IMR-90 (cell line): Measurements from ENCODE around the gene EMX2. TPM values are rescaled to one million over a fixed set of nuclear protein-coding genes. Genes with fewer than 3 reads are reported as not detected.
"Not testable (repeated sequence)": the region's sequence is repeated elsewhere in the genome, so short reads cannot be mapped to it uniquely, and the experiment has no call there.

ENCODE experiments used
- ATAC-seq: fragments of 200-7000 bp; cut with Tn5 transposase; 2 replicates; pipeline ENCODE4 v1.9.1; 2020; ENCODE audit warnings: low read depth, mild to moderate bottlenecking, moderate library complexity
- BruUV-seq: library from RNA; stranded (reverse); fragments of 400-500 nt; replicated peaks from 2 replicates; lab custom pipeline; 2021; lab: Mats Ljungman, UMichigan
- CTCF ChIA-PET: fragments of 300-600 bp; formaldehyde crosslinking; extraction: SDS; loops from one replicate; lab custom pipeline; 2021; ENCODE audit warnings: antibody characterized with exemption; lab: Yijun Ruan, JAX
- POLR2A ChIA-PET: fragments of 300-600 bp; sonication (Branson Sonifier 250); formaldehyde crosslinking; loops from one replicate; lab custom pipeline; 2022; ENCODE audit warnings: antibody characterized with exemption; ENCODE audit not compliant: unreplicated experiment; lab: Charles Lee
- DNase-seq: peaks from one replicate; pipeline ENCODE4 v3.0.0; 2013
- H2AFZ ChIP-seq: replicated peaks from 2 replicates; pipeline ENCODE3; 2013; ENCODE audit warnings: low read length, mild to moderate bottlenecking; ENCODE audit not compliant: poor library complexity
- H2AK5ac ChIP-seq: 2 replicates; pipeline ENCODE4 v1.6.1; 2013; ENCODE audit warnings: low read depth, low read length, inconsistent platforms
- H2AK9ac ChIP-seq: replicated peaks from 2 replicates; pipeline ENCODE3; 2013; ENCODE audit warnings: mild to moderate bottlenecking, low read depth, low read length, moderate library complexity; ENCODE audit not compliant: poor library complexity
- H2BK120ac ChIP-seq: 2 replicates; pipeline ENCODE4 v1.6.1; 2013; ENCODE audit warnings: low read depth, low read length, inconsistent platforms
- H2BK15ac ChIP-seq: 3 replicates; pipeline ENCODE4 v1.6.1; 2013; ENCODE audit warnings: low read depth, low read length, inconsistent platforms
- H2BK20ac ChIP-seq: 2 replicates; pipeline ENCODE4 v1.6.1; 2013; ENCODE audit warnings: low read depth, mild to moderate bottlenecking, inconsistent platforms, low read length, moderate library complexity
- H2BK5ac ChIP-seq: 2 replicates; pipeline ENCODE4 v1.6.1; 2013; ENCODE audit warnings: mild to moderate bottlenecking, low read depth, low read length, inconsistent platforms; ENCODE audit not compliant: poor library complexity, severe bottlenecking
- H3K14ac ChIP-seq: replicated peaks from 2 replicates; pipeline ENCODE4 v1.6.1; 2013; ENCODE audit warnings: low read depth, low read length, inconsistent platforms
- H3K18ac ChIP-seq: 2 replicates; pipeline ENCODE4 v1.6.1; 2013; ENCODE audit warnings: low read depth, low read length, control low read depth
- H3K23ac ChIP-seq: 2 replicates; pipeline ENCODE4 v1.6.1; 2013; ENCODE audit warnings: low read depth, low read length, inconsistent platforms
- H3K27ac ChIP-seq: 2 replicates; pipeline ENCODE4 v1.5.1; 2013; ENCODE audit warnings: mild to moderate bottlenecking, control low read depth, low read length; ENCODE audit not compliant: insufficient read depth
- H3K27me3 ChIP-seq: 2 replicates; pipeline ENCODE4 v1.6.1; 2013; ENCODE audit warnings: low read length; ENCODE audit not compliant: control insufficient read depth, insufficient read depth
- H3K36me3 ChIP-seq: 2 replicates; pipeline ENCODE4 v1.6.1; 2013; ENCODE audit warnings: low read length, mixed read lengths; ENCODE audit not compliant: control insufficient read depth, insufficient read depth
- H3K4ac ChIP-seq: 2 replicates; pipeline ENCODE4 v1.6.1; 2013; ENCODE audit warnings: low read depth, low read length, inconsistent platforms
- H3K4me1 ChIP-seq: 2 replicates; pipeline ENCODE4 v1.6.1; 2013; ENCODE audit warnings: low read length, mixed read lengths; ENCODE audit not compliant: control insufficient read depth, insufficient read depth
- H3K4me2 ChIP-seq: 2 replicates; pipeline ENCODE4 v1.6.1; 2013; ENCODE audit warnings: low read depth, mild to moderate bottlenecking, control low read depth, low read length, moderate library complexity
- H3K4me3 ChIP-seq: 2 replicates; pipeline ENCODE4 v1.5.1; 2013; ENCODE audit warnings: low read depth, mild to moderate bottlenecking, control low read depth, low read length, moderate library complexity; ENCODE audit not compliant: insufficient read depth
- H3K56ac ChIP-seq: 2 replicates; pipeline ENCODE4 v1.6.1; 2013; ENCODE audit warnings: low read length, inconsistent platforms; ENCODE audit not compliant: insufficient read depth; ENCODE audit errors: extremely low read depth
- H3K79me1 ChIP-seq, 2 experiments: 2 replicates each; pipeline ENCODE4 v1.6.1; 2013; ENCODE audit warnings: low read length in 2 of 2, inconsistent platforms in 1 of 2, low read depth in 1 of 2
- H3K9ac ChIP-seq: 2 replicates; pipeline ENCODE4 v1.6.1; 2013; ENCODE audit warnings: low read depth, low read length, control low read depth
- H3K9me1 ChIP-seq: 2 replicates; pipeline ENCODE4 v1.6.1; 2013; ENCODE audit warnings: low read length, inconsistent platforms; ENCODE audit not compliant: insufficient read depth
- H3K9me3 ChIP-seq: 2 replicates; pipeline ENCODE4 v1.6.1; 2013; ENCODE audit warnings: low read length; ENCODE audit not compliant: control insufficient read depth, insufficient read depth
- H4K20me1 ChIP-seq: 2 replicates; pipeline ENCODE4 v1.6.1; 2013; ENCODE audit warnings: low read length, inconsistent platforms; ENCODE audit not compliant: insufficient read depth
- H4K5ac ChIP-seq: 2 replicates; pipeline ENCODE4 v1.6.1; 2013; ENCODE audit warnings: mild to moderate bottlenecking, low read depth, low read length, control low read depth
- H4K8ac ChIP-seq, 2 experiments: 2 replicates each; pipeline ENCODE4 v1.6.1; 2013; ENCODE audit warnings: low read depth in 2 of 2, low read length in 2 of 2, control low read depth in 1 of 2, inconsistent platforms in 1 of 2
- H4K91ac ChIP-seq: 2 replicates; pipeline ENCODE4 v1.6.1; 2013; ENCODE audit warnings: low read depth, low read length, inconsistent platforms; ENCODE audit not compliant: insufficient read depth
- WGBS, 2 experiments: methylation state at CpG; one replicate each; pipeline versions ENCODE4 v1.1.5 to v1.1.7; 2013; ENCODE audit warnings: missing lambda C conversion rate in 2 of 2; ENCODE audit not compliant: insufficient read length in 1 of 2; ENCODE audit errors: extremely low coverage in 2 of 2; 5-methylcytosine and 5-hydroxymethylcytosine counted together
- dilution Hi-C: fragments of 300-500 bp; cut with HindIII; formaldehyde crosslinking; loops from one replicate; pipeline ENCODE4 v1.14.3; 2018; ENCODE audit warnings: low sequenced_read_pairs; ENCODE audit not compliant: unreplicated experiment
- in situ Hi-C: fragments of 300-500 bp; cut with MboI; formaldehyde crosslinking; loops from 3 replicates; pipeline ENCODE4 v1.14.3; 2019; ENCODE audit warnings: low sequenced_read_pairs, inconsistent platforms, mixed read lengths
- intact Hi-C: fragments of 100-400 bp; cut with micrococcal nuclease; formaldehyde crosslinking; loops from 2 replicates; pipeline ENCODE4 v1.10.0; 2022
- polyA plus RNA-seq, 3 experiments: library from polyadenylated mRNA; depleted of rRNA; stranded (reverse); fragments of >200 nt; gene quantifications; 2 replicates each; pipeline ENCODE4 v1.2.3, GENCODE V29; 2012; ENCODE audit warnings: low replicate concordance in 1 of 3
- total RNA-seq: library from RNA; depleted of rRNA; stranded (reverse); fragments of >200 nt; gene quantifications from 2 replicates; pipeline ENCODE4 v1.2.3, GENCODE V29; 2012

The EMX2 gene
- total and polyA plus RNA-seq, 2 of the 4 experiments (the other 2 are of a cell fraction), result not detected

- H3K9me1 ChIP-seq, intact Hi-C loops, in situ Hi-C loops, H2AFZ ChIP-seq, H2BK120ac ChIP-seq, H3K56ac ChIP-seq, H3K27ac ChIP-seq, H3K23ac ChIP-seq, POLR2A ChIA-PET, H2BK15ac ChIP-seq, H4K5ac ChIP-seq, H4K91ac ChIP-seq, H3K14ac ChIP-seq, H3K4me1 ChIP-seq, H4K8ac ChIP-seq, H2AK5ac ChIP-seq, H4K20me1 ChIP-seq, ATAC-seq, H2AK9ac ChIP-seq, H3K4me2 ChIP-seq, H3K27me3 ChIP-seq, H3K36me3 ChIP-seq, H3K4me3 ChIP-seq, dilution Hi-C loops, H3K4ac ChIP-seq, H3K9ac ChIP-seq, BruUV-seq, H3K18ac ChIP-seq, CTCF ChIA-PET, H2BK20ac ChIP-seq, H3K79me1 ChIP-seq, DNase-seq, H2BK5ac ChIP-seq: not testable (repeated sequence)
- 20% methylated on average over 1 of the region's 2 CpGs; no CpG with 5 or more reads in 1 of the 2 experiments for WGBS, 2 experiments
- H3K9me3 ChIP-seq, result peaks cover 23% of the 10 kb centered on the region
These were observed 42.3 kb downstream of the EMX2 start for GRCh38 chr10:117584831-117585230.
